ENCODE results near the gene CASP2. TPM values are rescaled to one million over a fixed set of nuclear protein-coding genes. Genes with fewer than 3 reads are reported as not detected.

Gene CASP2
- total RNA-seq, 1 experiment from 2014 or later, result 62.0 TPM

- intact Hi-C loops (cut with micrococcal nuclease; ENCODE audit: unreplicated experiment), result loop anchor here (1.0 kb wide), 1 partner anchor 65 kb away; no protein-coding TSS in a partner anchor
- ChIA-PET CTCF (interaction anchor here (0.9 to 1.9 kb wide), 3 partner anchors 9 to 65 kb away, joined by 5 to 8 read pairs (median 6); partner anchors contain the start of gene CASP2), POLR2A (interaction anchor here (0.8 kb wide), 1 partner anchor 33 kb away, joined by 11 read pairs; no protein-coding TSS in a partner anchor)
- H3K4me1 ChIP-seq, result 0 out of 2 replicates have a peak, but pooled peaks cover 6% of the 10 kb centered on the region
- no peaks in the 10 kb centered on the region for H3K9me3 ChIP-seq
- Mint-ChIP-seq H3K4me1 (ENCODE audit: low read depth, unreplicated experiment) (peaks cover 3% of the 10 kb centered on the region), H3K27ac (ENCODE audit: unreplicated experiment) (no peak overlapping the region), H3K4me3 (ENCODE audit: unreplicated experiment) (no peak overlapping the region), H3K9me3 (ENCODE audit: unreplicated experiment) (no peaks in the 10 kb centered on the region), H3K27me3 (ENCODE audit: insufficient read depth, unreplicated experiment) (no peaks in the 10 kb centered on the region), H3K36me3 (ENCODE audit: insufficient read depth, unreplicated experiment) (peaks cover 97% of the 10 kb centered on the region)
- TF ChIP-seq CTCF (IDR thresholded peaks at IDR 0.05; ENCODE audit: insufficient read depth in 1 of 2, low read depth in 1 of 2, low read length in 1 of 2, severe bottlenecking in 1 of 2, unreplicated experiment in 1 of 2), result peak; percentile 74 to 81
- BruUV-seq (replicated peaks), result TSS peak; percentile 5
- H3K27me3 ChIP-seq (replicated peaks; ENCODE audit: control insufficient read depth, insufficient read depth, low read length), result no peaks in the 10 kb centered on the region
- peaks cover 11% of the 10 kb centered on the region for H3K36me3 ChIP-seq (ENCODE audit: control insufficient read depth, insufficient read depth, low read length)
- DNase-seq, result peak; percentile 71 to 83
- H3K4me3 ChIP-seq (ENCODE audit: low read depth, low read length), result no peak overlapping the region
Observed at GRCh38 chr7:143305423-143306070, 17.4 kb downstream of the CASP2 start.

- BruUV-seq (replicated peaks), result no TSS peak
- Histone ChIP-seq H3K36me3 (ENCODE audit: control insufficient read depth, insufficient read depth, low read length) (peaks cover 6% of the 10 kb centered on the region), H3K4me3 (ENCODE audit: low read depth, low read length) (no peak overlapping the region), H3K27me3 (replicated peaks; ENCODE audit: control insufficient read depth, insufficient read depth, low read length) (no peaks in the 10 kb centered on the region), H3K4me1 (no peaks in the 10 kb centered on the region), H3K9me3 (no peaks in the 10 kb centered on the region)
- no peak for TF ChIP-seq CTCF (IDR thresholded peaks at IDR 0.05; ENCODE audit: insufficient read depth in 1 of 2, low read depth in 1 of 2, low read length in 1 of 2, severe bottlenecking in 1 of 2, unreplicated experiment in 1 of 2)
- POLR2A ChIA-PET, result no interaction called here
- CTCF ChIA-PET, result interaction anchor here (1.0 to 1.2 kb wide), 2 partner anchors 37 to 75 kb away, joined by 3 to 4 read pairs; no protein-coding TSS in a partner anchor
- Mint-ChIP-seq H3K4me1 (ENCODE audit: low read depth, unreplicated experiment) (no peaks in the 10 kb centered on the region), H3K9me3 (ENCODE audit: unreplicated experiment) (no peaks in the 10 kb centered on the region), H3K27ac (ENCODE audit: unreplicated experiment) (no peak overlapping the region), H3K36me3 (ENCODE audit: insufficient read depth, unreplicated experiment) (peaks cover 67% of the 10 kb centered on the region), H3K4me3 (ENCODE audit: unreplicated experiment) (no peak overlapping the region), H3K27me3 (ENCODE audit: insufficient read depth, unreplicated experiment) (no peaks in the 10 kb centered on the region)
- no peak for DNase-seq
- intact Hi-C loops (cut with micrococcal nuclease; ENCODE audit: unreplicated experiment), result no loop called here
Observed at GRCh38 chr7:143308632-143309031, 20.5 kb downstream of the CASP2 start.

- POLR2A ChIA-PET, result no interaction called here
- Histone ChIP-seq H3K36me3 (ENCODE audit: control insufficient read depth, insufficient read depth, low read length) (no peaks in the 10 kb centered on the region), H3K9me3 (no peaks in the 10 kb centered on the region), H3K4me1 (peaks cover 14% of the 10 kb centered on the region), H3K4me3 (ENCODE audit: low read depth, low read length) (no peak overlapping the region), H3K27me3 (replicated peaks; ENCODE audit: control insufficient read depth, insufficient read depth, low read length) (no peaks in the 10 kb centered on the region)
- Mint-ChIP-seq H3K27ac (ENCODE audit: unreplicated experiment) (no peak overlapping the region), H3K27me3 (ENCODE audit: insufficient read depth, unreplicated experiment) (no peaks in the 10 kb centered on the region), H3K9me3 (ENCODE audit: unreplicated experiment) (no peaks in the 10 kb centered on the region), H3K4me3 (ENCODE audit: unreplicated experiment) (no peak overlapping the region), H3K36me3 (ENCODE audit: insufficient read depth, unreplicated experiment) (peaks cover 12% of the 10 kb centered on the region), H3K4me1 (ENCODE audit: low read depth, unreplicated experiment) (peaks cover 22% of the 10 kb centered on the region)
- no TSS peak for BruUV-seq (replicated peaks)
- no peak for DNase-seq
- CTCF ChIA-PET, result no interaction called here
- intact Hi-C loops (cut with micrococcal nuclease; ENCODE audit: unreplicated experiment), result no loop called here
- no peak for TF ChIP-seq CTCF (IDR thresholded peaks at IDR 0.05; ENCODE audit: insufficient read depth in 1 of 2, low read depth in 1 of 2, low read length in 1 of 2, severe bottlenecking in 1 of 2, unreplicated experiment in 1 of 2)
Observed at GRCh38 chr7:143314127-143314526, 26.0 kb downstream of the CASP2 start.

Data from Caco-2 (cell line).